D721Med (cell line): ENCODE results near the gene TRAF3IP1.

Source experiments
- DNase-seq: peaks from one replicate; pipeline ENCODE4 v3.0.0; 2011; ENCODE audit warnings: low spot score; ENCODE audit not compliant: insufficient read length
- FAIRE-seq: peaks from 2 replicates; lab custom pipeline; 2011; peaks lifted over from hg19 to GRCh38; lab: Jason Lieb, UNC
- TF ChIP-seq, protein P1 (sequence below): IDR thresholded peaks from 2 replicates; pipeline ENCODE4 v1.5.1; 2012; ENCODE audit warnings: mild to moderate bottlenecking, control low read depth; ENCODE audit not compliant: insufficient read depth; ENCODE audit errors: missing control alignments

Gene TRAF3IP1

DNA sequence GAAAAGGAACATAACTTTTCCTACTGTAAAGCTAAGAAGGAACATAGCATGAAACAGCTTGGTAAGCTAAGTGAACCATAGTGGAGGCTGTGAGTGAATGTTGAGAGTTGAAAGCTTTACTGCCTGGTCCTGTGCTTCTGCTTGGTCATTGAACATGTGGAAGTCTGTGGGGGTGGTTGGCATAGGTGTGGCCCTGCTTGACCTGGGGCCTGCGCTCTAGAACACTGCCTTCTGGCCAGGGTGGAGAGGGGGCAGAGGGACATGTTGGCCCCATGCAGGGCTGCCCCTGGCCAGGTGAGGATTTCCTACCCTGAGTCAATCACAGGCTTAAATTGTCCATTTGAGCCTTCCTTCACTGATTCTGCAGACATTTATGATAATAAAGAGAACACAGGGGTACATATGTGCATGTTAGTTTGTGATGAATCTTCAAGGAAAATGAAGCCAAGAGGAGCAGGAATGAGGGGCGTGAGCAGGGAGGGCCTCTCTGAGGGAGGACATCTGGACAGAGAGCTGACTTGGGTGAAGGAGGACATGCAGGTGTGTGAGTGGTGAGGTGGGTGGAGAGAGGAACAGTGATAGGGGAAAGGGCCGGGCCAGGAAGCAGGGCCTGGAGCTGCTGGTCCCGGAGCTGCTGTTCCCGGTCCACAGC lies 16.6 kb downstream of the TRAF3IP1 start:
- FAIRE-seq, result no peak
- no peak for DNase-seq

DNA sequence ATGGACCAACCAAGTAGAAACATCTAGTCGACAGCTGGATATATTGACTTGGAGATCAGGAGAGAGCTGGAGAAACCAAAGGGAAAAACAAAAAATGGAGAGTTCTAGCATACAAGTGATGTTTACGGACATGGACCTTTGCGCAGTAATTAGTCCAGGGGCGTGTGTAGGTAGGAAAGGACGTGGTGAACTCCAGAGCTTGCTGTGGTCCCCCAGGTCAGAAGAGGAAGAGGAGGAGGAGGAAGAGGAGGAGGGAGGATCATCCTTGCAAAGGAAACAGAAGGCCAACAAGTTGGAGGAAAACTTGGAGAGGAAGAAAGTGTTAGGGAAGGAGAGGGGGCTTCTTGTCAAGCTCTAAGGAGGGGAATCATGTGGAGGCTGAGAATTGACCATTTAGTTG lies 17.5 kb downstream of the TRAF3IP1 start:
- FAIRE-seq (no peak), DNase-seq (no peak)
- TF ChIP-seq, protein P1, sequence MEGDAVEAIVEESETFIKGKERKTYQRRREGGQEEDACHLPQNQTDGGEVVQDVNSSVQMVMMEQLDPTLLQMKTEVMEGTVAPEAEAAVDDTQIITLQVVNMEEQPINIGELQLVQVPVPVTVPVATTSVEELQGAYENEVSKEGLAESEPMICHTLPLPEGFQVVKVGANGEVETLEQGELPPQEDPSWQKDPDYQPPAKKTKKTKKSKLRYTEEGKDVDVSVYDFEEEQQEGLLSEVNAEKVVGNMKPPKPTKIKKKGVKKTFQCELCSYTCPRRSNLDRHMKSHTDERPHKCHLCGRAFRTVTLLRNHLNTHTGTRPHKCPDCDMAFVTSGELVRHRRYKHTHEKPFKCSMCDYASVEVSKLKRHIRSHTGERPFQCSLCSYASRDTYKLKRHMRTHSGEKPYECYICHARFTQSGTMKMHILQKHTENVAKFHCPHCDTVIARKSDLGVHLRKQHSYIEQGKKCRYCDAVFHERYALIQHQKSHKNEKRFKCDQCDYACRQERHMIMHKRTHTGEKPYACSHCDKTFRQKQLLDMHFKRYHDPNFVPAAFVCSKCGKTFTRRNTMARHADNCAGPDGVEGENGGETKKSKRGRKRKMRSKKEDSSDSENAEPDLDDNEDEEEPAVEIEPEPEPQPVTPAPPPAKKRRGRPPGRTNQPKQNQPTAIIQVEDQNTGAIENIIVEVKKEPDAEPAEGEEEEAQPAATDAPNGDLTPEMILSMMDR, result no peak

More for the DNA sequence above, 16.6 kb downstream of the TRAF3IP1 start:
- TF ChIP-seq, protein P1, result no peak

DNA sequence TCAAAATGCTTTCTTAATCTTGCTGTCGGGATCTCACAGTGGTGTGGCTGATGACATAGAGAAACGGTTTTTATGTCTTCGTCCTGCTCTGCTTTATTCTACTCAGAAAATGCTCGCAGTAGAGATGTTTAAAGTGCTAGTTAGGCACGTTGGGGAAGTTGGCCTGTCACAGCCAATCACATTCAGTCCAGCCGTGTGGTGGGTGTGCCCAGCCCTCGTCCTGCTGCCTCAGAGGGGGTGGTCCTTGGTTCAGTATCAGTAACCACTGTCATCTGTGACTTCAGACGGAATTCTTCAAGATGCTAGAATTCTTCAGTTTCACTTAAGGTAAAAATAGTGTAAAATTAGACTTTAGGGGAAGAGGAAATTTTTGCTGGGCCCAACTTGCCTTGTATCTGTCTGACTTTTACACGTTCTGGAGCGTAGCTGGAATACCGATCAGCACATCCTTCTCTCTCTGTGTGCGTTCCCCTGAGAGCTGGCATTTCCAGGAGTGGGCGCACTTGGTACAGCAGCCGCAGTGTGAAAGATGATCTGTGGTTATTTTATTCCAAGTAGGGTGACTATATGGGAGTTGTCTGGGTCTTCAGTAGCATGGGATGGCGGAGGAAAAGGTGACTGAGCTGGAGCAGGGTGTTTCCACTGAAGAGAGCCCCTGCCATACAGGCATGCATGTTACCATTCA lies 18.5 kb downstream of the TRAF3IP1 start:
- TF ChIP-seq, protein P1, result no peak
- FAIRE-seq (no peak), DNase-seq (no peak)

DNA sequence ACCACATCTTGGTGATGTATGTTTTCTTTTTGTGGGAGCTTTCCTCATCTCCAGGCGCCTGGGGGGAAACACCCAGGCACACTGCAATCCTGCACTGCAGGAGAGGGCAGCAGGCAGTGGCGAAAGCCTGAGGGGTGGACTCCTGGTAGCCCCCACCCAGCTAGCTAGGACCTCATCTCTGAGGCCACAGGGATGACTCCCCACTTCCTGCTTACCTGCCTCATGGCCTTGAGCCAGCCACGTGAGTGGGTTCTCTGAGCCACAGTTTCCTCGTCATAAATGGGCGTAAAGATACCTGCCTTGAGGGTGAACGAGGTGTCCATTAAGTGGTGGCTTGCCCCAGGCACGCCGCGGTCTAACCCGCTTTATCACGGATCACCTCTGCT lies 19.1 kb downstream of the TRAF3IP1 start:
- TF ChIP-seq, protein P1, result no peak
- DNase-seq (no peak), FAIRE-seq (no peak)

DNA sequence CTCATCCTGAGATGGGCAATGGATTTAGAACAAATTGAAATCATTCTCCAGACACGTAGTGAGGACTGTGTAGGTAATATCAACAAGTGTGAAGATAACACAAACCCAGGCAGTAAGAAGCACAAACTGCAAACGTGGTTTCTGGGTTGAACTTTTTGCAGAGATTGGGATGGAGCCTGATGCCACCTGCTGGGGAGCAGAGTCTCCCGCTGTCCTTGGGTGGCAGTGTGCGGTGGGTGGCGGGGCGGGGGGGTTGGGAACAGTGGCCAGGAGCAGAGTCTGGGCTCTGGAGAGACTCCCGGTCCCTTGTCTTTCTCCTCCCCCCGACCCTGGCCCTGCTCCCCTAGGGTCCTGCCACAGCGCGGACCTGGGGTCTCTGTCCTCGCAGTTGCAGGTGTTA lies 19.5 kb downstream of the TRAF3IP1 start:
- FAIRE-seq, result no peak
- no peak for DNase-seq
- TF ChIP-seq, protein P1, result peak; percentile 9

DNA sequence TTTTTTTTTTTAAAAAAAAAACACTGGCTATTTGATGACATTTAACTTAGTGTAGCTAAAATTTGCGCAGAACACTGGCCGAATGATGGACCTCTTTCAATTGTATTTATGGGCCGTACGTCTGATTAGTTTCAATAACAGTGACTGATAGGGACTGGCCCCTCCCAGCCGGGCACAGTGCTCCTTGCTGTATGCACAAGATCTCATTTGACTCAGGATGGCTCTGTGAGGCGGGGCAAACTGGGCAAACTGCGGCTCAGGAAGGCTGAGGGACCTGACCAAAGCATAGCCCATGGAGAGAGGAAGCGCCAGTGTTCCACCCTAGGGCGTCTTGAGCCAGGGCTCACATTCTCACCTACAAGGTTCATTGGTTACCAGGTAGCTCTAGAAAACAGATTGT lies 21.2 kb downstream of the TRAF3IP1 start:
- FAIRE-seq (no peak), DNase-seq (no peak)
- TF ChIP-seq, protein P1, result no peak

DNA sequence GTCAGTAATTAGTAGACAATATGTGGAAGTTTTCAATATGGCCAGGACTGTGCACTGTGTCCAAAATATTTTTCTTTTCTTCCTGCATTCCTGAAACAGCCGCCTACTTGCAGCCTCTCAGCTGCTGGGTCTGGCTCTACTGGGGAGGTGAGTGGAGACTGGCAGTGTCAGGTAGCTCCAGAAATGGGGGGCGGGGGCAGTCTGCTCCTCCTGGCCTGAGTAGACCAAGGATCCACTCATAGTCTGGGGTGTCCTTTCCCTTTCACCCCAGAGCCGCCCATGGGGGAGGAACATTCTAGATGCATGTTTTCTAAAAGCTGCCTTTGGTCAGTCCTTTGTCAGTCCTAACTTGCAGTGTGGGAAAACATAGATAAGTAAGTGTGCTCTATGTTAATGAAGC lies 23.7 kb downstream of the TRAF3IP1 start:
- FAIRE-seq (no peak), DNase-seq (no peak)
- TF ChIP-seq, protein P1, result no peak
